ENCODE measurements around the gene CFAP20DC. TPM values are rescaled to one million over a fixed set of nuclear protein-coding genes. Genes with fewer than 3 reads are reported as not detected.
"Not testable (repeated sequence)": the region's sequence is repeated elsewhere in the genome, so short reads cannot be mapped to it uniquely, and the experiment has no call there.

The CFAP20DC gene
- total RNA-seq, 3 donors from 2014 or later (not counting 1 experiment from before 2014, with no cell fraction given), result 0.09 to 0.20 (median 0.18) TPM

DNA sequence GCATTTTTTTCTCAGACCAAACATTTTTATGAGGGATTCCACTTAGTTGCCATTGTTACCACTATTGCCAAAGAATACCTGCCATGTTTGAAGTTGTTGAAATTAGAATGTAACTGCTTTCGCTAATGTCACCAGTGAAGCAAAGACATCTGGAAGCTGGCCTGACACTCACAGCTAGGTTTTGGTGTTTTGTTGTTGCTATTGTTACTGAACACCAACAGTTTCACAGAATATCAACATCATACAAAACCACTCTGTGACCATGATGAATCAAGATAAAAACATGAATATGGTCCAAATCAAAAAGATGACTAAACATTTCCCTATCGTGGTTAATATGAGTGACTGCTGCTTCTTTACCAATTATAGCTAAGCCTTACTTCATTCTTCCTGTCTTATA lies 6.9 kb upstream of the CFAP20DC start:
- no peak for ATAC-seq
- Mint-ChIP-seq H3K9me3 (no peaks in the 10 kb centered on the region), H3K4me3 (no peak overlapping the region), H3K27ac (no peak overlapping the region), H3K27me3 (ENCODE audit: low read depth in 2 of 2) (peaks cover 9 to 33% of the 10 kb centered on the region in 2 donors), H3K4me1 (no peaks in the 10 kb centered on the region), H3K36me3 (no peaks in the 10 kb centered on the region)
- Histone ChIP-seq H3K9me3 (ENCODE audit: control insufficient read depth, insufficient read depth, low read length) (no peaks in the 10 kb centered on the region), H3K36me3 (ENCODE audit: control insufficient read depth, insufficient read depth, low read length) (no peaks in the 10 kb centered on the region), H3K4me3 (ENCODE audit: low read length) (no peak overlapping the region), H3K27ac (ENCODE audit: low read length) (no peak overlapping the region), H3K27me3 (ENCODE audit: control insufficient read depth, insufficient read depth, low read length) (no peaks in the 10 kb centered on the region), H3K4me1 (ENCODE audit: control insufficient read depth, insufficient read depth, low read length) (no peaks in the 10 kb centered on the region)
- TF ChIP-seq, protein P1, sequence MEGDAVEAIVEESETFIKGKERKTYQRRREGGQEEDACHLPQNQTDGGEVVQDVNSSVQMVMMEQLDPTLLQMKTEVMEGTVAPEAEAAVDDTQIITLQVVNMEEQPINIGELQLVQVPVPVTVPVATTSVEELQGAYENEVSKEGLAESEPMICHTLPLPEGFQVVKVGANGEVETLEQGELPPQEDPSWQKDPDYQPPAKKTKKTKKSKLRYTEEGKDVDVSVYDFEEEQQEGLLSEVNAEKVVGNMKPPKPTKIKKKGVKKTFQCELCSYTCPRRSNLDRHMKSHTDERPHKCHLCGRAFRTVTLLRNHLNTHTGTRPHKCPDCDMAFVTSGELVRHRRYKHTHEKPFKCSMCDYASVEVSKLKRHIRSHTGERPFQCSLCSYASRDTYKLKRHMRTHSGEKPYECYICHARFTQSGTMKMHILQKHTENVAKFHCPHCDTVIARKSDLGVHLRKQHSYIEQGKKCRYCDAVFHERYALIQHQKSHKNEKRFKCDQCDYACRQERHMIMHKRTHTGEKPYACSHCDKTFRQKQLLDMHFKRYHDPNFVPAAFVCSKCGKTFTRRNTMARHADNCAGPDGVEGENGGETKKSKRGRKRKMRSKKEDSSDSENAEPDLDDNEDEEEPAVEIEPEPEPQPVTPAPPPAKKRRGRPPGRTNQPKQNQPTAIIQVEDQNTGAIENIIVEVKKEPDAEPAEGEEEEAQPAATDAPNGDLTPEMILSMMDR (IDR thresholded peaks at IDR 0.05), result no peak
- intact Hi-C loops (cut with micrococcal nuclease), result no loop called here
- WGBS (ENCODE audit: insufficient coverage), result 100% methylated on average over 1 of the region's 2 CpGs
- no peak for DNase-seq

DNA sequence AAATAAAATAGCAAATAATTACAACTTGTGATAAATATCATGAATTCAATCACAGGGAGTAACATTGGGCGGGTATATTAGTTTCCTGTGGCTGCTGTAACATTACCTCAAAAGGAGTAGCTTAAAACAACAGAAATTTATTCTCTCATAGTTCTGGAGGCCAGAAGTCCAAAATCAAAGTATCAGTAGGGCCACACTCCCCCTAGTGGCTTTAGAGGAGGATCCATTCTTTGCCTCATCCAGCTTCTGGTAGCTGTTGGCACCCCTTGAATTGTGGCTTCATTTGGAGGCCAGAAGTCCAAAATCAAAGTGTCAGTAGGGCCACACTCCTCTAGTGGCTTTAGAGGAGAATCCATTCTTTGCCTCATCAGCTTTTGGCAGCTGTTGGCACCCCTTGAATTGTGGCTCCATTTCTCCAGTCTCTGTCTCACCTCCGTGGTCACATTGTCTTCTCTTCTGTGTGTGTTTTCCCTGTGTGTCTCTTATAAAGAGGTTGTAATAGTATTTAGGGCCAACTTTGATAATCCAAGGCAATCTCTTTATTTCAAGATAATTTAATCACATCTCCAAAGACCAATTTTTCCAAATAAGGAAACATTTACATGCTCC lies 3.1 kb upstream of the CFAP20DC start:
- Mint-ChIP-seq H3K36me3 (no peaks in the 10 kb centered on the region), H3K4me1 (peaks cover 7% of the 10 kb centered on the region in 2 donors), H3K9me3 (no peaks in the 10 kb centered on the region), H3K4me3 (no peak overlapping the region), H3K27me3 (ENCODE audit: low read depth in 2 of 2) (peaks cover 3 to 5% of the 10 kb centered on the region in 2 donors), H3K27ac (no peak overlapping the region)
- Histone ChIP-seq H3K9me3 (ENCODE audit: control insufficient read depth, insufficient read depth, low read length) (no peaks in the 10 kb centered on the region), H3K27me3 (ENCODE audit: control insufficient read depth, insufficient read depth, low read length) (no peaks in the 10 kb centered on the region), H3K27ac (ENCODE audit: low read length) (no peak overlapping the region), H3K4me3 (ENCODE audit: low read length) (no peak overlapping the region), H3K36me3 (ENCODE audit: control insufficient read depth, insufficient read depth, low read length) (no peaks in the 10 kb centered on the region), H3K4me1 (ENCODE audit: control insufficient read depth, insufficient read depth, low read length) (peaks cover 10% of the 10 kb centered on the region)
- WGBS (ENCODE audit: insufficient coverage), result 0% methylated on average over 1 of the region's 2 CpGs
- intact Hi-C loops (cut with micrococcal nuclease), result loop anchor here (2.0 kb wide), 1 partner anchor 412 kb away; no protein-coding TSS in a partner anchor
- TF ChIP-seq, protein P1 (IDR thresholded peaks at IDR 0.05), result peak; percentile 52
- no peak for ATAC-seq
- DNase-seq, result peak in 1 of 2 donors; percentile 52

DNA sequence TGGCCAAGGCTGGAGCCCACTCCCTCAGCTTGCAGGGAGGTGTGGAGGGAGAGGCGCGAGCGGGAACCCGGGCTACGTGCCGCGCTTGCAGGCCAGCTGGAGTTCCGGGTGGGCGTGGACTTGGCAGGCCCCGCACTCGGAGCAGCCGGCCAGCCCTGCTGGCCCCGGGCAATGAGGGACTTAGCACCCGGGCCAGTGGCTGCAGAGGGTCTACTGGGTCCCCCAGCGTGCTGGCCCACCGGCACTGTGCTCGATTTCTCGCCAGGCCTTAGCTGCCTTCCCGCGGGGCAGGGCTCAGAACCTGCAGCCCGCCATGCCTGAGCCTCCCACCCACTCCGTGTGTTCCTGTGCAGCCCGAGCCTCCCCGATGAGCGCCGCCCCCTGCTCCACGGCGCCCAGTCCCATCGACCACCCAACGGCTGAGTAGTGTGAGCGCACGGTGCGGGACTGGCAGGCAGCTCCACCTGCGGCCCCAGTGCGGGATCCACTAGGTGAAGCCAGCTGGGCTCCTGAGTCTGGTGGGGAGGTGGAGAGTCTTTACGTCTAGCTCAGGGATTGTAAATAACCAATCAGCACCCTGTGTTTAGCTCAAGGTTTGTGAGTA lies 1.1 kb upstream of the CFAP20DC start:
- ATAC-seq; H3K4me1 ChIP-seq (ENCODE audit: control insufficient read depth, insufficient read depth, low read length); intact Hi-C loops (cut with micrococcal nuclease); H3K4me1 Mint-ChIP-seq; H3K27ac ChIP-seq (ENCODE audit: low read length); H3K27ac Mint-ChIP-seq; H3K9me3 ChIP-seq (ENCODE audit: control insufficient read depth, insufficient read depth, low read length); H3K36me3 ChIP-seq (ENCODE audit: control insufficient read depth, insufficient read depth, low read length); H3K36me3 Mint-ChIP-seq; H3K9me3 Mint-ChIP-seq; H3K27me3 ChIP-seq (ENCODE audit: control insufficient read depth, insufficient read depth, low read length); H3K4me3 ChIP-seq (ENCODE audit: low read length); DNase-seq; H3K27me3 Mint-ChIP-seq (ENCODE audit: low read depth in 2 of 2): not testable (repeated sequence)
- peak overlapping the region; percentile 28 for H3K4me3 Mint-ChIP-seq
- WGBS (ENCODE audit: insufficient coverage), result 96% methylated on average over 36 of the region's 36 CpGs

DNA sequence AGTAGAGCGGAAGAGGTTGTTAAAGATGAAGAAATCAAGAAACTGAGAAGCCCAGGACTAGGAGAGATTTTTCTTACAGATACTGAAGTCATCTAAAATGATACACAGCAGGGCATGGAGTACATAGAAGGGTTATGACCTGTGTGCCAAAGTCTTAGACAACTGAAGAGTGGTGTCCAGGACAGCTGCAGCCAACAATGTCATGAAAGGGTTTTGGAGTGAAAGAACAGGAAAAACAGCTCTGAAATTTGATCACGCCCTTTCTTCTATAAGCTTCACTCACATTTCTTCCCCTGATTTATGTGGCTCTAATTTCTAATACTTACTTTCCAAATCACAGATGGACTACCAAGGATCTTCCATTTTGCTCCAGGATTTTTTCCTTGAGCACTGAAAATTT lies 3.0 kb downstream of the CFAP20DC start:
- no peak for ATAC-seq
- DNase-seq, result no peak
- TF ChIP-seq, protein P1 (IDR thresholded peaks at IDR 0.05), result no peak
- no peak overlapping the region for H3K27ac ChIP-seq (ENCODE audit: low read length)
- H3K36me3 Mint-ChIP-seq, result no peaks in the 10 kb centered on the region
- no peak overlapping the region for H3K27ac Mint-ChIP-seq
- no peaks in the 10 kb centered on the region for H3K27me3 ChIP-seq (ENCODE audit: control insufficient read depth, insufficient read depth, low read length)
- peaks cover 7% of the 10 kb centered on the region in 2 donors for H3K4me1 Mint-ChIP-seq
- peaks cover 10% of the 10 kb centered on the region for H3K4me1 ChIP-seq (ENCODE audit: control insufficient read depth, insufficient read depth, low read length)
- intact Hi-C loops (cut with micrococcal nuclease), result no loop called here
- H3K36me3 ChIP-seq (ENCODE audit: control insufficient read depth, insufficient read depth, low read length), result no peaks in the 10 kb centered on the region
- no peaks in the 10 kb centered on the region for H3K27me3 Mint-ChIP-seq (ENCODE audit: low read depth in 2 of 2)
- H3K4me3 Mint-ChIP-seq, result no peak overlapping the region
- no peak overlapping the region for H3K4me3 ChIP-seq (ENCODE audit: low read length)
- 91% methylated on average over 2 of the region's 2 CpGs for WGBS (ENCODE audit: insufficient coverage)
- no peaks in the 10 kb centered on the region for H3K9me3 ChIP-seq (ENCODE audit: control insufficient read depth, insufficient read depth, low read length)
- H3K9me3 Mint-ChIP-seq, result no peaks in the 10 kb centered on the region
